ENCODE measurements around the gene ARNT2. TPM values are rescaled to one million over a fixed set of nuclear protein-coding genes. Genes with fewer than 3 reads are reported as not detected.
A peak's percentile ranks its signal among the peaks of the same experiment; 100 is the strongest.

The ARNT2 gene
- total RNA-seq, 1 donor = 12.7 TPM

GRCh38 chr15:80613762-80614365 lies 209.7 kb downstream of the ARNT2 start:
- H3K4me3 ChIP-seq (ENCODE audit: low read depth, low read length) = no peak overlapping the region
- no peak for TF ChIP-seq CTCF (IDR thresholded peaks at IDR 0.05; ENCODE audit: insufficient read depth, low read length)
- no peak for DNase-seq (ENCODE audit: low read depth)

- TF ChIP-seq CTCF (IDR thresholded peaks at IDR 0.05; ENCODE audit: insufficient read depth, low read length) = no peak
- H3K4me3 ChIP-seq (ENCODE audit: low read depth, low read length) = no peak overlapping the region
Observed at GRCh38 chr15:80614711-80615360, 210.7 kb downstream of the ARNT2 start.

GRCh38 chr15:80615361-80615736 lies 211.2 kb downstream of the ARNT2 start:
- H3K4me3 ChIP-seq (ENCODE audit: low read depth, low read length) = no peak overlapping the region
- DNase-seq (ENCODE audit: low read depth) = no peak
- TF ChIP-seq CTCF (IDR thresholded peaks at IDR 0.05; ENCODE audit: insufficient read depth, low read length) = no peak

More at GRCh38 chr15:80614711-80615360, 210.7 kb downstream of the ARNT2 start:
- no peak for DNase-seq (ENCODE audit: low read depth)

- DNase-seq (ENCODE audit: low read depth) = peak; percentile 93
- no peak for TF ChIP-seq CTCF (IDR thresholded peaks at IDR 0.05; ENCODE audit: insufficient read depth, low read length)
- H3K4me3 ChIP-seq (ENCODE audit: low read depth, low read length) = no peak overlapping the region
Observed at GRCh38 chr15:80615783-80616391, 211.7 kb downstream of the ARNT2 start.

- TF ChIP-seq CTCF (IDR thresholded peaks at IDR 0.05; ENCODE audit: insufficient read depth, low read length) = no peak
- DNase-seq (ENCODE audit: low read depth) = peak; percentile 7
- no peak overlapping the region for H3K4me3 ChIP-seq (ENCODE audit: low read depth, low read length)
Observed at GRCh38 chr15:80618685-80619400, 214.7 kb downstream of the ARNT2 start.

- H3K4me3 ChIP-seq (ENCODE audit: low read depth, low read length) = no peak overlapping the region
- peak; percentile 76 for DNase-seq (ENCODE audit: low read depth)
- peak; percentile 56 for TF ChIP-seq CTCF (IDR thresholded peaks at IDR 0.05; ENCODE audit: insufficient read depth, low read length)
Observed at GRCh38 chr15:80619680-80620079, 215.5 kb downstream of the ARNT2 start.
